ENCODE measurements around the gene OXTR.

Gene OXTR

GRCh38 chr3:8760506-8760905 lies 8.9 kb downstream of the OXTR start:
- H3K27ac ChIP-seq: no peak overlapping the region
- no peak for TF ChIP-seq CTCF (conservative IDR thresholded peaks at IDR 0.05)

- TF ChIP-seq CTCF (conservative IDR thresholded peaks at IDR 0.05): no peak
- no peak overlapping the region for H3K27ac ChIP-seq
Observed at GRCh38 chr3:8760091-8760490, 9.3 kb downstream of the OXTR start.

GRCh38 chr3:8759038-8759707 lies 10.2 kb downstream of the OXTR start:
- no peak for TF ChIP-seq CTCF (conservative IDR thresholded peaks at IDR 0.05)
- no peak overlapping the region for H3K27ac ChIP-seq

GRCh38 chr3:8757551-8758518 lies 11.6 kb downstream of the OXTR start:
- no peak for TF ChIP-seq CTCF (conservative IDR thresholded peaks at IDR 0.05)
- no peak overlapping the region for H3K27ac ChIP-seq

- H3K27ac ChIP-seq: no peak overlapping the region
- no peak for TF ChIP-seq CTCF (conservative IDR thresholded peaks at IDR 0.05)
Observed at GRCh38 chr3:8756671-8757070, 12.7 kb downstream of the OXTR start.

GRCh38 chr3:8755564-8756237 lies 13.7 kb downstream of the OXTR start:
- peak; percentile 29 for TF ChIP-seq CTCF (conservative IDR thresholded peaks at IDR 0.05)

GRCh38 chr3:8755097-8755496 lies 14.3 kb downstream of the OXTR start:
- no peak overlapping the region for H3K27ac ChIP-seq
- TF ChIP-seq CTCF (conservative IDR thresholded peaks at IDR 0.05): no peak

More at GRCh38 chr3:8755564-8756237, 13.7 kb downstream of the OXTR start:
- H3K27ac ChIP-seq: no peak overlapping the region
